Caco-2 (cell line): ENCODE data around the gene TAS2R16. TPM values are rescaled to one million over a fixed set of nuclear protein-coding genes. Genes with fewer than 3 reads are reported as not detected.

Experiments used
- BruUV-seq: library from RNA; stranded (reverse); fragments of 400-500 nt; replicated peaks from 2 replicates; lab custom pipeline; 2021; lab: Mats Ljungman, UMichigan
- CTCF ChIA-PET: fragments of 300-600 bp; sonication (Branson Sonifier 250); formaldehyde crosslinking; loops from one replicate; lab custom pipeline; 2022; ENCODE audit warnings: antibody characterized with exemption; lab: Charles Lee
- POLR2A ChIA-PET: fragments of 300-600 bp; sonication (Branson Sonifier 250); formaldehyde crosslinking; loops from one replicate; lab custom pipeline; 2022; ENCODE audit warnings: antibody characterized with exemption; lab: Charles Lee
- DNase-seq, 2 experiments: peaks; one replicate each; pipeline versions ENCODE4 v3.0.0 to v3.0.0-alpha.2; 2020 to 2022
- H3K27me3 ChIP-seq: replicated peaks from 2 replicates; pipeline ENCODE4 v1.6.0; 2011; ENCODE audit warnings: low read length; ENCODE audit not compliant: control insufficient read depth, insufficient read depth
- H3K36me3 ChIP-seq: 2 replicates; pipeline ENCODE4 v1.5.1; 2011; ENCODE audit warnings: low read length; ENCODE audit not compliant: control insufficient read depth, insufficient read depth
- H3K4me1 ChIP-seq: fragments of 250-450 bp; sonication (Bioruptor Pico); 2 replicates; pipeline ENCODE4 v1.5.1; 2020; ENCODE audit warnings: mild to moderate bottlenecking
- H3K4me3 ChIP-seq: 2 replicates; pipeline ENCODE4 v1.5.1; 2011; ENCODE audit warnings: low read depth, mild to moderate bottlenecking, control low read depth, low read length
- H3K9me3 ChIP-seq: fragments of 250-450 bp; sonication (Bioruptor Pico); 2 replicates; pipeline ENCODE4 v1.5.1; 2020; ENCODE audit warnings: mild to moderate bottlenecking, moderate library complexity
- H3K27ac Mint-ChIP-seq: one replicate; pipeline ENCODE4 v1.8.0; 2022; ENCODE audit warnings: mixed read lengths; ENCODE audit not compliant: unreplicated experiment
- H3K27me3 Mint-ChIP-seq: one replicate; pipeline ENCODE4 v1.8.0; 2022; ENCODE audit warnings: mixed read lengths; ENCODE audit not compliant: insufficient read depth, unreplicated experiment
- H3K36me3 Mint-ChIP-seq: one replicate; pipeline ENCODE4 v1.8.0; 2022; ENCODE audit warnings: mild to moderate bottlenecking, mixed read lengths; ENCODE audit not compliant: insufficient read depth, unreplicated experiment
- H3K4me1 Mint-ChIP-seq: one replicate; pipeline ENCODE4 v1.8.0; 2022; ENCODE audit warnings: low read depth, mixed read lengths; ENCODE audit not compliant: unreplicated experiment
- H3K4me3 Mint-ChIP-seq: one replicate; pipeline ENCODE4 v1.8.0; 2022; ENCODE audit warnings: mild to moderate bottlenecking, moderate library complexity, mixed read lengths; ENCODE audit not compliant: unreplicated experiment
- H3K9me3 Mint-ChIP-seq: one replicate; pipeline ENCODE4 v1.8.0; 2022; ENCODE audit warnings: mixed read lengths; ENCODE audit not compliant: unreplicated experiment
- intact Hi-C: fragments of 100-400 bp; cut with micrococcal nuclease; formaldehyde crosslinking; loops from one replicate; pipeline ENCODE4 v1.10.0; 2022; ENCODE audit not compliant: unreplicated experiment
- total RNA-seq: library from RNA; stranded (reverse); gene quantifications from 2 replicates; pipeline ENCODE4 v1.2.3, GENCODE V29; 2022
- TF ChIP-seq, protein P1 (sequence below), 2 experiments: fragments of 200-600 bp in 1 of 2; IDR thresholded peaks; 1 replicate in 1 of 2; 2 replicates in 1 of 2; pipeline versions ENCODE4 v1.5.1 to v1.8.0; 2011 to 2022; ENCODE audit warnings: antibody characterized with exemption in 1 of 2, control low read depth in 1 of 2, inconsistent platforms in 1 of 2, low read depth in 1 of 2, low read length in 1 of 2, mild to moderate bottlenecking in 1 of 2, moderate library complexity in 1 of 2; ENCODE audit not compliant: insufficient read depth in 1 of 2, severe bottlenecking in 1 of 2, unreplicated experiment in 1 of 2

TAS2R16 gene
- total RNA-seq, 1 experiment from 2014 or later: not detected

DNA sequence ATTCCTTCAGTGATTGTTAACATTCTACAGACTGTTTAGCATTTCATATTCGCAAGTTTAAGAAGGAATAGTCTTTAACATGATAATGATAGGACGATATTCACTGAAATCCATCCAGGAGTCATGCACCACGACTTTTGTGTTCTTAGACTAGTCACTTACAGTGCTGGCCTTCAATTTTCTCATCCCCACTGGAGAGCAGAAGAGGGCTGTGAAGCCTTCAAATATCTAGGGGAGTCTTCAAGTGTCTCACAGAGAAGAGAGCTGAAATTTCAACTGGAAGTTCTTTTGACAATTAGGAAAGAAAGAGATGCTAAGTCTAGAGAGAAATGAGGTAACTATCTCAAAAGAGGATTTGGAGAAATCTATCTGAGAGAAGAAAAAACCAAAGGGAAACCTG, 43.8 kb upstream of the TAS2R16 start:
- intact Hi-C loops: no loop called here
- TF ChIP-seq, protein P1, sequence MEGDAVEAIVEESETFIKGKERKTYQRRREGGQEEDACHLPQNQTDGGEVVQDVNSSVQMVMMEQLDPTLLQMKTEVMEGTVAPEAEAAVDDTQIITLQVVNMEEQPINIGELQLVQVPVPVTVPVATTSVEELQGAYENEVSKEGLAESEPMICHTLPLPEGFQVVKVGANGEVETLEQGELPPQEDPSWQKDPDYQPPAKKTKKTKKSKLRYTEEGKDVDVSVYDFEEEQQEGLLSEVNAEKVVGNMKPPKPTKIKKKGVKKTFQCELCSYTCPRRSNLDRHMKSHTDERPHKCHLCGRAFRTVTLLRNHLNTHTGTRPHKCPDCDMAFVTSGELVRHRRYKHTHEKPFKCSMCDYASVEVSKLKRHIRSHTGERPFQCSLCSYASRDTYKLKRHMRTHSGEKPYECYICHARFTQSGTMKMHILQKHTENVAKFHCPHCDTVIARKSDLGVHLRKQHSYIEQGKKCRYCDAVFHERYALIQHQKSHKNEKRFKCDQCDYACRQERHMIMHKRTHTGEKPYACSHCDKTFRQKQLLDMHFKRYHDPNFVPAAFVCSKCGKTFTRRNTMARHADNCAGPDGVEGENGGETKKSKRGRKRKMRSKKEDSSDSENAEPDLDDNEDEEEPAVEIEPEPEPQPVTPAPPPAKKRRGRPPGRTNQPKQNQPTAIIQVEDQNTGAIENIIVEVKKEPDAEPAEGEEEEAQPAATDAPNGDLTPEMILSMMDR (IDR thresholded peaks at IDR 0.05; ENCODE audit: insufficient read depth in 1 of 2, low read depth in 1 of 2, low read length in 1 of 2, severe bottlenecking in 1 of 2, unreplicated experiment in 1 of 2): no peak
- no peaks in the 10 kb centered on the region for H3K36me3 Mint-ChIP-seq
- H3K4me3 Mint-ChIP-seq: no peak overlapping the region
- no peaks in the 10 kb centered on the region for H3K9me3 Mint-ChIP-seq
- Histone ChIP-seq H3K4me1 (no peaks in the 10 kb centered on the region), H3K27me3 (no peaks in the 10 kb centered on the region), H3K4me3 (no peak overlapping the region), H3K36me3 (no peaks in the 10 kb centered on the region), H3K9me3 (no peaks in the 10 kb centered on the region)
- no peak overlapping the region for H3K27ac Mint-ChIP-seq
- no TSS peak for BruUV-seq
- no peaks in the 10 kb centered on the region for H3K4me1 Mint-ChIP-seq
- ChIA-PET CTCF (no interaction called here), POLR2A (no interaction called here)
- H3K27me3 Mint-ChIP-seq: peaks cover 4% of the 10 kb centered on the region
- DNase-seq: no peak

DNA sequence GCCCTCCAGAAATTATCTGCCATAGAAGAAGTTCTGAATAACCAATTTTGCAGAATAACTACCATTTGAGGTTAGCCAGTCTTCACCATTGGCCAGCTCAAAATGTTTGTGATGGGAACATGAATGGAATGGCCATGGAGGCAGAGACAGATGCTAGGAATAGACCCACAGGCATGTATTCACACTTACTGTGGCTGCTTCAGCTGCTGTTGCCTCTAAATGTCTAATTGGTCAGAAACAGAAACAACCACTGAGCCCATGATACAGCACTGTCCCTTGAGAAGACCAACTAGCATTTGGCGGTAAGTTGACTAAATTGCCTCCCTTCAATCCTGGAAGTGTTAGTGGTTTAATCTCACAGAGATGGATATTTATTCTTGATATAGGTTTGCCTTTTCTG, 38.6 kb upstream of the TAS2R16 start:
- Mint-ChIP-seq H3K4me3 (no peak overlapping the region), H3K4me1 (no peaks in the 10 kb centered on the region), H3K27ac (no peak overlapping the region), H3K27me3 (peaks cover 4% of the 10 kb centered on the region), H3K36me3 (no peaks in the 10 kb centered on the region), H3K9me3 (peaks cover 7% of the 10 kb centered on the region)
- Histone ChIP-seq H3K27me3 (no peaks in the 10 kb centered on the region), H3K4me3 (no peak overlapping the region), H3K9me3 (no peaks in the 10 kb centered on the region), H3K36me3 (no peaks in the 10 kb centered on the region), H3K4me1 (no peaks in the 10 kb centered on the region)
- BruUV-seq: no TSS peak
- intact Hi-C loops: no loop called here
- DNase-seq: no peak
- ChIA-PET POLR2A (no interaction called here), CTCF (no interaction called here)
- TF ChIP-seq, protein P1 (IDR thresholded peaks at IDR 0.05; ENCODE audit: insufficient read depth in 1 of 2, low read depth in 1 of 2, low read length in 1 of 2, severe bottlenecking in 1 of 2, unreplicated experiment in 1 of 2): no peak

DNA sequence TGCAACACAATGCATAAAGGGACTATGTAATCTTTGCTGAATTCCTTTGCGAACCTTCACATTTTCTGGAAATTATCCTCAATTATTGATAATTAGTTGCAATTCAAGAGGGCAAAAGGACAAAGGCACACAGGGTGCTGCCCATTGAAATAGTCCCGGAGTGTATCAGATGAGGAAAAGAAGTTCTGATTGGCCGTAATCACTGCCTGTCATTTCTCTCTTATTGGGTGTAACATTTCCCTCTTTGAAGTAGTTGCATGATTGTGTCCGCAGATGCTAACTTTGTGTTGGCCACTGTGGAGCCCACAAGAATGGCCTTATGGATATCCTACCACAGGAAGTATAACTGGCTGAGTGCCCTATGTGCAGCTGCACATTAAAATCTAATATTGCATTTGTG, 35.1 kb upstream of the TAS2R16 start:
- Histone ChIP-seq H3K4me1 (no peaks in the 10 kb centered on the region), H3K36me3 (no peaks in the 10 kb centered on the region), H3K9me3 (0 out of 2 replicates have a peak, but pooled peaks cover 3% of the 10 kb centered on the region), H3K4me3 (no peak overlapping the region), H3K27me3 (no peaks in the 10 kb centered on the region)
- BruUV-seq: no TSS peak
- no peak for DNase-seq
- ChIA-PET CTCF (no interaction called here), POLR2A (no interaction called here)
- no peaks in the 10 kb centered on the region for H3K4me1 Mint-ChIP-seq
- intact Hi-C loops: no loop called here
- TF ChIP-seq, protein P1 (IDR thresholded peaks at IDR 0.05; ENCODE audit: insufficient read depth in 1 of 2, low read depth in 1 of 2, low read length in 1 of 2, severe bottlenecking in 1 of 2, unreplicated experiment in 1 of 2): no peak
- H3K27me3 Mint-ChIP-seq: peaks cover 2% of the 10 kb centered on the region
- peaks cover 7% of the 10 kb centered on the region for H3K9me3 Mint-ChIP-seq
- H3K36me3 Mint-ChIP-seq: no peaks in the 10 kb centered on the region
- H3K27ac Mint-ChIP-seq: no peak overlapping the region
- H3K4me3 Mint-ChIP-seq: no peak overlapping the region
